ENCODE results near the gene WIPF3. TPM values are rescaled to one million over a fixed set of nuclear protein-coding genes. Genes with fewer than 3 reads are reported as not detected.
"Not testable (repeated sequence)": the region's sequence is repeated elsewhere in the genome, so short reads cannot be mapped to it uniquely, and the experiment has no call there.

WIPF3 gene
- total RNA-seq, 1 donor from 2014 or later, result 0.67 TPM

GRCh38 chr7:29956487-29956836 is 150.2 kb downstream of the WIPF3 start:
- no peak for TF ChIP-seq CTCF (IDR thresholded peaks at IDR 0.05)
- Histone ChIP-seq H3K27ac (no peak overlapping the region), H3K36me3 (peaks cover 5% of the 10 kb centered on the region), H3K4me1 (no peaks in the 10 kb centered on the region), H3K4me3 (no peak overlapping the region), H3K9me3 (no peaks in the 10 kb centered on the region), H3K27me3 (no peaks in the 10 kb centered on the region)
- DNase-seq, result no peak
- ATAC-seq, result no peak
- intact Hi-C loops (cut with DNase I), result no loop called here

- H3K9me3 ChIP-seq, result no peaks in the 10 kb centered on the region
- H3K4me3 ChIP-seq, result no peak overlapping the region
- intact Hi-C loops (cut with DNase I), result no loop called here
- no peaks in the 10 kb centered on the region for H3K27me3 ChIP-seq
- no peak overlapping the region for H3K27ac ChIP-seq
- no peak for DNase-seq
- no peak for ATAC-seq
- no peak for TF ChIP-seq CTCF (IDR thresholded peaks at IDR 0.05)
- H3K36me3 ChIP-seq, result no peaks in the 10 kb centered on the region
- H3K4me1 ChIP-seq, result no peaks in the 10 kb centered on the region
Observed at GRCh38 chr7:29957521-29958310, 151.4 kb downstream of the WIPF3 start.

GRCh38 chr7:29958667-29959358 is 152.5 kb downstream of the WIPF3 start:
- Histone ChIP-seq H3K9me3 (no peaks in the 10 kb centered on the region), H3K4me1 (no peaks in the 10 kb centered on the region)
- intact Hi-C loops (cut with DNase I), result no loop called here

GRCh38 chr7:29961611-29962010 is 155.3 kb downstream of the WIPF3 start:
- H3K27me3 ChIP-seq; H3K9me3 ChIP-seq; DNase-seq; H3K27ac ChIP-seq; ATAC-seq; H3K4me1 ChIP-seq; H3K4me3 ChIP-seq; intact Hi-C loops (cut with DNase I); H3K36me3 ChIP-seq: not testable (repeated sequence)

More at GRCh38 chr7:29958667-29959358, 152.5 kb downstream of the WIPF3 start:
- DNase-seq (no peak), ATAC-seq (no peak)
- Histone ChIP-seq H3K4me3 (no peak overlapping the region), H3K27me3 (no peaks in the 10 kb centered on the region), H3K27ac (no peak overlapping the region), H3K36me3 (no peaks in the 10 kb centered on the region)
- TF ChIP-seq CTCF (IDR thresholded peaks at IDR 0.05), result no peak

GRCh38 chr7:29962035-29962434 is 155.7 kb downstream of the WIPF3 start:
- intact Hi-C loops (cut with DNase I), result no loop called here
- Histone ChIP-seq H3K4me1 (no peaks in the 10 kb centered on the region), H3K27me3 (no peaks in the 10 kb centered on the region), H3K9me3 (no peaks in the 10 kb centered on the region), H3K36me3 (no peaks in the 10 kb centered on the region), H3K27ac (no peak overlapping the region), H3K4me3 (no peak overlapping the region)
- TF ChIP-seq CTCF (IDR thresholded peaks at IDR 0.05), result no peak
- no peak for DNase-seq
- ATAC-seq, result no peak

GRCh38 chr7:29965030-29965429 is 158.7 kb downstream of the WIPF3 start:
- Histone ChIP-seq H3K4me3 (no peak overlapping the region), H3K27ac (no peak overlapping the region), H3K4me1 (no peaks in the 10 kb centered on the region), H3K36me3 (no peaks in the 10 kb centered on the region), H3K27me3 (no peaks in the 10 kb centered on the region), H3K9me3 (no peaks in the 10 kb centered on the region)
- no peak for TF ChIP-seq CTCF (IDR thresholded peaks at IDR 0.05)
- intact Hi-C loops (cut with DNase I), result no loop called here
- DNase-seq (no peak), ATAC-seq (no peak)

All from upper lobe of right lung (tissue), 1 donor.